Gastroesophageal sphincter (tissue), 4 donors: Measurements from ENCODE around the gene GTF3C1. TPM values are rescaled to one million over a fixed set of nuclear protein-coding genes. Genes with fewer than 3 reads are reported as not detected.

ENCODE experiments used
- ATAC-seq: fragments of 150-250 bp; one replicate; pipeline ENCODE4 v1.9.1; 2016; ENCODE audit warnings: mild to moderate bottlenecking, moderate library complexity
- H3K27ac ChIP-seq, 4 donors: fragments of 200-600 bp; sonication (generic) in 3 of 4; 1 replicate in 3 of 4; 2 replicates in 1 of 4; pipeline ENCODE4 v1.5.1; 2016 to 2019
- H3K27me3 ChIP-seq: fragments of 200-600 bp; sonication (generic); one replicate; pipeline ENCODE4 v1.5.1; 2019
- H3K36me3 ChIP-seq, 2 donors: fragments of 200-600 bp; sonication (generic); one replicate each; pipeline ENCODE4 v1.5.1; 2019; ENCODE audit warnings: control low read depth in 1 of 2
- H3K4me1 ChIP-seq, 3 donors: fragments of 200-600 bp; sonication (generic); 1 replicate in 2 of 3; 2 replicates in 1 of 3; pipeline ENCODE4 v1.5.1; 2016 to 2019; ENCODE audit warnings: control low read depth in 2 of 3
- H3K4me3 ChIP-seq, 2 donors: fragments of 200-600 bp; sonication (generic); one replicate each; pipeline ENCODE4 v1.5.1; 2019; ENCODE audit warnings: mild to moderate bottlenecking in 1 of 2, moderate library complexity in 1 of 2
- H3K9me3 ChIP-seq, 3 donors: fragments of 200-600 bp; sonication (generic); one replicate each; pipeline ENCODE4 v1.5.1; 2017 to 2019; ENCODE audit warnings: control low read depth in 2 of 3
- EP300 ChIP-seq: sonication (generic); formaldehyde crosslinking; IDR thresholded peaks from one replicate; pipeline ENCODE4 v1.6.1; 2017; ENCODE audit warnings: antibody characterized with exemption, mild to moderate bottlenecking
- POLR2A ChIP-seq, 2 donors: fragments of 450-650 bp; IDR thresholded peaks; one replicate each; pipeline ENCODE4 v1.6.1; 2017; ENCODE audit warnings: antibody characterized with exemption in 2 of 2, mild to moderate bottlenecking in 2 of 2, moderate library complexity in 1 of 2
- POLR2AphosphoS5 ChIP-seq: sonication (generic); formaldehyde crosslinking; IDR thresholded peaks from one replicate; pipeline ENCODE4 v1.6.1; 2017; ENCODE audit warnings: antibody characterized with exemption
- WGBS, 2 donors: methylation state at CpG; one replicate each; pipeline ENCODE4 v1.1.5; 2018; ENCODE audit warnings: low coverage in 1 of 2; 5-methylcytosine and 5-hydroxymethylcytosine counted together
- total RNA-seq, 4 donors: library from RNA; depleted of rRNA; stranded (reverse); fragments of >200 nt; gene quantifications; one replicate each; pipeline ENCODE4 v1.1.0, GENCODE V29; 2016
- TF ChIP-seq, protein P1 (sequence below), 4 experiments: fragments of 200-600 bp in 2 of 4; fragments of 450-650 bp in 2 of 4; sonication (generic) in 1 of 4; IDR thresholded peaks; one replicate each; pipeline ENCODE4 v1.5.1; 2017 to 2019; ENCODE audit warnings: antibody characterized with exemption in 4 of 4, mild to moderate bottlenecking in 2 of 4, moderate library complexity in 2 of 4

Gene GTF3C1
- total RNA-seq, 4 donors from 2014 or later = 37.0 to 57.8 (median 49.1) TPM

DNA sequence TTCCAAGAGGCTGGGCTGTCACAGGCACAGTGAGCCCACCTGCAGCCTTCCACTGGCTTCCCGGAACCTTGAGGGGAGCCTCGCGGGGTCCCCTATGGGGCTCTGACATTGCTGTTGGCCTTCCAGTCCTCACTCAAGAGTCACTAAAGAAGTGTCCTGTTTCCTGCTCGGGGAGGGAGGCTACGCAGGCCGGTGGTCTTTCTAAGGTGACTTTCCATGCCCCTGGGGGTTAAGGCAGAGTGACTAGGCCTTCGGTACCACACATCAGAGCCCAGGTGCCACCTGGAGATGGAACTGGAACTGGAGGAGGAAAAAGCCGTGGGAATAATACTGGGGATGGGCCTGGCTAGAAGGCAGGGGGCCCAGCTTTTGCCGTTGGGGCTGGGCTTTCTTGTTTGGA, 75.7 kb downstream of the GTF3C1 start:
- no peak overlapping the region for H3K27ac ChIP-seq
- no peak overlapping the region for H3K4me3 ChIP-seq
- peaks cover 0 to 10% (median 0%) of the 10 kb centered on the region in 3 donors for H3K4me1 ChIP-seq
- TF ChIP-seq, protein P1, sequence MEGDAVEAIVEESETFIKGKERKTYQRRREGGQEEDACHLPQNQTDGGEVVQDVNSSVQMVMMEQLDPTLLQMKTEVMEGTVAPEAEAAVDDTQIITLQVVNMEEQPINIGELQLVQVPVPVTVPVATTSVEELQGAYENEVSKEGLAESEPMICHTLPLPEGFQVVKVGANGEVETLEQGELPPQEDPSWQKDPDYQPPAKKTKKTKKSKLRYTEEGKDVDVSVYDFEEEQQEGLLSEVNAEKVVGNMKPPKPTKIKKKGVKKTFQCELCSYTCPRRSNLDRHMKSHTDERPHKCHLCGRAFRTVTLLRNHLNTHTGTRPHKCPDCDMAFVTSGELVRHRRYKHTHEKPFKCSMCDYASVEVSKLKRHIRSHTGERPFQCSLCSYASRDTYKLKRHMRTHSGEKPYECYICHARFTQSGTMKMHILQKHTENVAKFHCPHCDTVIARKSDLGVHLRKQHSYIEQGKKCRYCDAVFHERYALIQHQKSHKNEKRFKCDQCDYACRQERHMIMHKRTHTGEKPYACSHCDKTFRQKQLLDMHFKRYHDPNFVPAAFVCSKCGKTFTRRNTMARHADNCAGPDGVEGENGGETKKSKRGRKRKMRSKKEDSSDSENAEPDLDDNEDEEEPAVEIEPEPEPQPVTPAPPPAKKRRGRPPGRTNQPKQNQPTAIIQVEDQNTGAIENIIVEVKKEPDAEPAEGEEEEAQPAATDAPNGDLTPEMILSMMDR (IDR thresholded peaks at IDR 0.05) = no peak
- TF ChIP-seq POLR2A (IDR thresholded peaks at IDR 0.05) = no peak
- no peak for TF ChIP-seq EP300
- no peak for TF ChIP-seq POLR2AphosphoS5
- peaks cover 0 to 100% of the 10 kb centered on the region in 2 donors for H3K36me3 ChIP-seq
- no peak for ATAC-seq
- no peaks in the 10 kb centered on the region for H3K27me3 ChIP-seq
- H3K9me3 ChIP-seq = no peaks in the 10 kb centered on the region
- 80% methylated on average over 1 of the region's 9 CpGs; no CpG with 5 or more reads in 1 of the 2 donors for WGBS, 2 donors

DNA sequence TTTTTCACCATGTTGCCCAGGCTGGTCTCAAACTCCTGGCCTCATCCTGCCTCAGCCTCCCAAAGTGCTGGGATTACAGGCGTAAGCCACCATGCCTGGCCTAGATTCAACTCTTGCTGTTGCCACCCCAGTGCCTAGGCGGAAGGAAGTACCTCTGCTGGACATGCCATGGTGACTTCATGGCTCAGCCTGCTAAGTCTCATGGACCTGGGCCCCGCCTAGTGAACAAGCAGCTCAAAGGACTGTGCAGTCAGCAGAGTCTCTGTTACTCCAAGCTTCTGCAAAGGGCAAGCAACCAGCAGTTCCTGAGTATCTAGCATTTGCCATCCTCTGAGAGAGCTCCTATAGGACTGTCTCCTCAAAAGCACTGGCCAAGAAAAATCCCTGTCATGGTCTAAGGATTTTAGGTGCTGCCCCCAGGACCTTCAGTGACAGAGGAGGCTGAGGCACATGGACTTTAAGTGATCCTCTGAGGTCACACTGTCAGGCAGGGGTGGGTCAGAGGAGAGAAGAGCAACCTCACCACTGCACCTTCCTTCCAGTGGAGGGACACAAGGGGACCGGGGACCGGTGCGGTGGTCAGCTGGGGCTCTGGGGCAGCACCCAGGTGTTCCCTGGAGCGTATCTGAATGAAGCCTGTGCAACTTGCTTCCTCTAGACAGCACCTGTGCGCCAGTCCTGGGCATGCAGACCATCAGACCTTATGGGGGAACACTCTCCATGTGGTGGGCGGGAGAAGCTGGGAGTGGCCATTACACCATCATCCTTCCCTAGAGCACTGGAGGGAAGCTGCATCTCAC, 76.4 kb downstream of the GTF3C1 start:
- Histone ChIP-seq H3K4me1 (peaks cover 0 to 10% (median 0%) of the 10 kb centered on the region in 3 donors), H3K36me3 (peaks cover 0 to 100% of the 10 kb centered on the region in 2 donors)

DNA sequence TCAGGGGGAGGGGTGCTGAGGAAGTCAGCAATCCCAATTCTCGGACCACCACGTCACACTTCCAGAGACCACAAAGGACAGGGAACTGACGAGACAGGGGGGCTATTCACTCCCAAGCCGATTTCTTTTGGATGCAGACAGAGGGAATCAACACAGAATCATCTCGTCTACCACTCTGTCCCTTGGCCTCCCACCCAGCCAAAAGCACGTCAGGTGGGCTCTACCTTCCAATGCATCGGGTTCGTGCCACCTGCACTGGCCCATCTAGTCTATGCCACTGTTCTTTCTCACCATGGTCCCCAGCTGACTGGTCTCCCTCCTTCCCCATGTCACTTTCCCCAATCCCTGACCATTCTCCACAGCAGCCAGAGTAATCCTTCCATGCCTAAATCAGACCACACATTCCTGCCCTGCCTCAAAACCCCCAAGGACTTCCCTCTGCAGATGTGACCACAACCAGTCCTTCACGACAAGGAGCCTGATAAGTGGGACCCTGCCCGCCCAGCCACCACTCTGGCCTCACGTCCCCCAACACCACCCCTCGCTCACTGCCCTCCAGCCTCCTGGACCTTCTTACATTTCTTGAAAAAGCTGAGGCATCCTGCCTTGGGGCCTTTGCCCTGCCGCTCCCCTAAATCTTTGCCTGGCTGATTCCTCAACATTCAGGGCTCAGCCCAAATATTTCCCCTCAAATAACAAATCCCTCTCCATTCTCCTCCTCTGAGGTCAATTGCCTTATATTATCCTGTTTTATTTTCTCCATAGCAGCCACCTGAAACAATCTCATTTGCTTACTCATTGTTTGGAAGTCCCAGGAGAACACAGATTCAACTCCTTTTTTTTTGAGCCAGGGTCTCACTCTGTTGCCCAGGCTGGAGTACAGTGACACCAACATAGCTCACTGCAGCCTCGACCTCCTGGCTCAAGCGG, 77.4 kb downstream of the GTF3C1 start:
- no peak overlapping the region for H3K27ac ChIP-seq
- peaks cover 0 to 10% (median 0%) of the 10 kb centered on the region in 3 donors for H3K4me1 ChIP-seq
- WGBS, 2 donors = 92 to 93% methylated on average over 9 to 15 of the region's 15 CpGs
- ATAC-seq = no peak
- H3K4me3 ChIP-seq = no peak overlapping the region
- H3K27me3 ChIP-seq = no peaks in the 10 kb centered on the region
- TF ChIP-seq EP300 (no peak), POLR2AphosphoS5 (no peak), POLR2A (IDR thresholded peaks at IDR 0.05) (no peak)
- TF ChIP-seq, protein P1 (IDR thresholded peaks at IDR 0.05) = no peak
- no peaks in the 10 kb centered on the region for H3K9me3 ChIP-seq
- H3K36me3 ChIP-seq = peaks cover 0 to 100% of the 10 kb centered on the region in 2 donors

More for the DNA sequence above, 76.4 kb downstream of the GTF3C1 start:
- H3K27me3 ChIP-seq = no peaks in the 10 kb centered on the region
- no peak overlapping the region for H3K27ac ChIP-seq
- TF ChIP-seq EP300 (no peak), POLR2AphosphoS5 (no peak), POLR2A (IDR thresholded peaks at IDR 0.05) (no peak)
- TF ChIP-seq, protein P1 (IDR thresholded peaks at IDR 0.05) = no peak
- no peak for ATAC-seq
- 89% methylated on average over 3 of the region's 9 CpGs; no CpG with 5 or more reads in 1 of the 2 donors for WGBS, 2 donors
- H3K9me3 ChIP-seq = no peaks in the 10 kb centered on the region
- H3K4me3 ChIP-seq = no peak overlapping the region

DNA sequence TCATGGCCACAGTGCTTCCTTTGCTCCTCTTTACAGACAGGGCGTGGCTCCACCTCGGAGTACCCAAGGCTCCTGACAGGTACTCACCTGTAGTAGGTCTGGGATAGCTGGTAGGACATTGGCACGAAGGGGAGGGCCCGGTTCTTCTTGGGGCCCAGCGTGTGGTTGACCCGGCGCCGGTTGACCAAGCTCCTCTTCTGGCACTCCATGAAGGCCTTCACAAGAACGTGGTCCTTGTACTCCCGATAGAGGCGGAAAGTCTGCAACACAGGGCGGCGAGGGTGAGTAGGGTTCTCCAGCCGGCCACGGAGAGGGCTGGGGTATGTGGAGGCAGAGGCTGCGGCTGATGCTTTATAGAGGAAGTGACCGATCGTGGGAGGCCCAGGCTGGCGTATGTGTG, 78.1 kb downstream of the GTF3C1 start:
- Histone ChIP-seq H3K27me3 (no peaks in the 10 kb centered on the region), H3K9me3 (no peaks in the 10 kb centered on the region), H3K4me1 (peaks cover 0 to 10% (median 0%) of the 10 kb centered on the region in 3 donors), H3K36me3 (peaks cover 0 to 100% of the 10 kb centered on the region in 2 donors), H3K27ac (no peak overlapping the region), H3K4me3 (no peak overlapping the region)
- WGBS, 2 donors = 94% methylated on average over 7 of the region's 19 CpGs; no CpG with 5 or more reads in 1 of the 2 donors
- TF ChIP-seq, protein P1 (IDR thresholded peaks at IDR 0.05) = no peak
- no peak for TF ChIP-seq POLR2A (IDR thresholded peaks at IDR 0.05)
- no peak for TF ChIP-seq POLR2AphosphoS5
- no peak for TF ChIP-seq EP300
- no peak for ATAC-seq
